GM19455 (cell line): Measurements from ENCODE around the gene CDON.

Source experiments
- ATAC-seq: cut with Tn5 transposase; IDR thresholded peaks from one replicate; pipeline ENCODE4 v1.9.1; 2021; ENCODE audit not compliant: unreplicated experiment

CDON gene

GRCh38 chr11:125946712-125947418, 115.8 kb downstream of the CDON start:
- ATAC-seq: no peak

- ATAC-seq: no peak
Observed at GRCh38 chr11:125945797-125946520, 116.7 kb downstream of the CDON start, which contains the start of gene VSIG10L2. Gene VSIG10L2 (plus strand): TSS chr11:125946044. CDS start chr11:125946056, 12 bp downstream.

- no peak for ATAC-seq
Observed at GRCh38 chr11:125945011-125945796, 117.5 kb downstream of the CDON start.

GRCh38 chr11:125944350-125945010, 118.2 kb downstream of the CDON start:
- no peak for ATAC-seq

- ATAC-seq: no peak
Observed at GRCh38 chr11:125943661-125944349, 118.9 kb downstream of the CDON start.

- ATAC-seq: no peak
Observed at GRCh38 chr11:125942771-125943428, 119.8 kb downstream of the CDON start.

- no peak for ATAC-seq
Observed at GRCh38 chr11:125941619-125942611, 120.8 kb downstream of the CDON start.

- no peak for ATAC-seq
Observed at GRCh38 chr11:125941267-125941618, 121.4 kb downstream of the CDON start.

- no peak for ATAC-seq
Observed at GRCh38 chr11:125940145-125940544, 122.5 kb downstream of the CDON start.

GRCh38 chr11:125939081-125939521, 123.6 kb downstream of the CDON start:
- ATAC-seq: no peak

GRCh38 chr11:125938418-125938817, 124.2 kb downstream of the CDON start:
- ATAC-seq: no peak

GRCh38 chr11:125935618-125936199, 127.0 kb downstream of the CDON start:
- no peak for ATAC-seq

GRCh38 chr11:125935056-125935455, 127.6 kb downstream of the CDON start:
- no peak for ATAC-seq

- no peak for ATAC-seq
Observed at GRCh38 chr11:125934473-125934872, 128.2 kb downstream of the CDON start.

GRCh38 chr11:125933030-125933813, 129.4 kb downstream of the CDON start:
- ATAC-seq: no peak

GRCh38 chr11:125932301-125932700, 130.4 kb downstream of the CDON start:
- no peak for ATAC-seq

GRCh38 chr11:125931668-125932067, 131.0 kb downstream of the CDON start:
- ATAC-seq: no peak

- ATAC-seq: no peak
Observed at GRCh38 chr11:125931116-125931515, 131.6 kb downstream of the CDON start.
